ENCODE data around the gene VAV2. TPM values are rescaled to one million over a fixed set of nuclear protein-coding genes. Genes with fewer than 3 reads are reported as not detected.

VAV2 gene
- total RNA-seq, 1 experiment from 2014 or later = 9.7 TPM

- H2AFZ ChIP-seq (ENCODE audit: low read length) = no peak overlapping the region
- TF ChIP-seq EZH2phosphoT487 (IDR thresholded peaks at IDR 0.05; ENCODE audit: borderline replicate concordance, low read length) (no peak), EZH2 (IDR thresholded peaks at IDR 0.05; ENCODE audit: low read length, unreplicated experiment) (no peak)
- TF ChIP-seq, protein P1, sequence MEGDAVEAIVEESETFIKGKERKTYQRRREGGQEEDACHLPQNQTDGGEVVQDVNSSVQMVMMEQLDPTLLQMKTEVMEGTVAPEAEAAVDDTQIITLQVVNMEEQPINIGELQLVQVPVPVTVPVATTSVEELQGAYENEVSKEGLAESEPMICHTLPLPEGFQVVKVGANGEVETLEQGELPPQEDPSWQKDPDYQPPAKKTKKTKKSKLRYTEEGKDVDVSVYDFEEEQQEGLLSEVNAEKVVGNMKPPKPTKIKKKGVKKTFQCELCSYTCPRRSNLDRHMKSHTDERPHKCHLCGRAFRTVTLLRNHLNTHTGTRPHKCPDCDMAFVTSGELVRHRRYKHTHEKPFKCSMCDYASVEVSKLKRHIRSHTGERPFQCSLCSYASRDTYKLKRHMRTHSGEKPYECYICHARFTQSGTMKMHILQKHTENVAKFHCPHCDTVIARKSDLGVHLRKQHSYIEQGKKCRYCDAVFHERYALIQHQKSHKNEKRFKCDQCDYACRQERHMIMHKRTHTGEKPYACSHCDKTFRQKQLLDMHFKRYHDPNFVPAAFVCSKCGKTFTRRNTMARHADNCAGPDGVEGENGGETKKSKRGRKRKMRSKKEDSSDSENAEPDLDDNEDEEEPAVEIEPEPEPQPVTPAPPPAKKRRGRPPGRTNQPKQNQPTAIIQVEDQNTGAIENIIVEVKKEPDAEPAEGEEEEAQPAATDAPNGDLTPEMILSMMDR (conservative IDR thresholded peaks at IDR 0.05; ENCODE audit: low read depth, low read length) = no peak
- H3K4me2 ChIP-seq (ENCODE audit: low read length) = peak overlapping the region; percentile 83
- no TSS peak for BruUV-seq (replicated peaks)
- no peaks in the 10 kb centered on the region for H4K20me1 ChIP-seq (ENCODE audit: low read length)
- H3K9ac ChIP-seq (ENCODE audit: low read length) = peak overlapping the region; percentile 85
- peak overlapping the region; percentile 56; the same call in 1 of the 2 replicates for H3K4me3 ChIP-seq (ENCODE audit: low read length)
- ATAC-seq (no peak), DNase-seq (no peak)
- CTCF ChIA-PET = no interaction called here
- peaks cover 6% of the 10 kb centered on the region for H3F3A ChIP-seq (ENCODE audit: low read length, unreplicated experiment)
- no peaks in the 10 kb centered on the region for H3K36me3 ChIP-seq (ENCODE audit: low read depth, low read length)
- no peaks in the 10 kb centered on the region for H3K27me3 ChIP-seq (ENCODE audit: low read length)
- intact Hi-C loops (cut with micrococcal nuclease) = no loop called here
- no peaks in the 10 kb centered on the region for H3K9me3 ChIP-seq (ENCODE audit: low read length)
- POLR2A ChIA-PET (ENCODE audit: unreplicated experiment) = no interaction called here
- H3K4me1 ChIP-seq (ENCODE audit: insufficient read depth, low read length) = peaks cover 25% of the 10 kb centered on the region
- peak overlapping the region; percentile 100 for H3K27ac ChIP-seq (ENCODE audit: low read length)
- peaks cover 45% of the 10 kb centered on the region for H3K79me2 ChIP-seq (ENCODE audit: low read length)
- H3K9me2 ChIP-seq (replicated peaks; ENCODE audit: low read length) = no peaks in the 10 kb centered on the region
Measured at GRCh38 chr9:133873009-133873408, 119.1 kb downstream of the VAV2 start.

DNA sequence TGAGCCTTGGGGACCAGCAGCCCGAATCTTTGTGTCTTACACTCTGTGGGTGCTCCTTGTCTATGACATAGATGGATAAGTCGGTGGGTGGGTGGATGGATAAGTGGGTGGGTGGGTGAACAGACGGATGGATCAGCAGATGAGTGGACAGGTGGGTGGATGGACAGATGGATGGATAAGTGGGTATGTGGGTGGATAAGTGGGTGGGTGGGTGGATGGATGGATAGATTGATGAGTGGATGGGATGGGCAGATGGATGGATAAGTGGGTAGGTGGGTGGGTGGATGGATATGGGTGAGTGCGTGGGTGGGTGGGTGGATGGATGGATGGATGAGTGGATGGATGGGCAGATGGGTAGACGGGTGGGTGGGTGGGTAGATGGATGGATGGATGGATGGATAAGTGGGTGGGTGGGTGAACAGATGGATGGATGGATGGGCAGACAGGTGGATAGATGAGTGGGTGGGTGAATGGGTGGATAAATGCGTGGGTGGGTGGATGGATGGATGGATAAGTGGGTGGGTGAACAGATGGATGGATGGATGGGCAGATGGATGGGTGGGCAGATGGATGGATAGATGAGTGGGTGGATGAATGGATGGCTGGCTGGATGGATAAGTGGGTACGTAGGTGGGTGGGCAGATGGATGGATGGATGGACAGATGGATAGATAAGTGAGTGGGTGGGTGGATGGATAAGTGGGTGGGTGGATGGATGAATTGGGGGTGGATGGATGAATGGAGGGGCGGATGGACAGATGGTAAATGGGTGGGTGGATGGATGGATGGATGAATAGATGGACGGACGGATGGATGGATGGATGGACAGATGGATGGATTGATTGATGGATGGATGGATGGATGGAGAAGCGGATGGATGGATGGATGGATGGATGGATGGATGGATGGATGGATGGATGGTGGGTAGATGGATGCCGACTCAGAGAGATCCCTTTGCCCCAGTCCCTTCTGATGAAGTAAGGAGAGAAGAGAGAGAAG is 121.2 kb downstream of the VAV2 start:
- Histone ChIP-seq H3K9ac (ENCODE audit: low read length) (no peak overlapping the region), H3K9me3 (ENCODE audit: low read length) (no peaks in the 10 kb centered on the region), H3K79me2 (ENCODE audit: low read length) (peaks cover 39% of the 10 kb centered on the region), H3F3A (ENCODE audit: low read length, unreplicated experiment) (peaks cover 6% of the 10 kb centered on the region), H4K20me1 (ENCODE audit: low read length) (no peaks in the 10 kb centered on the region), H3K4me1 (ENCODE audit: insufficient read depth, low read length) (peaks cover 25% of the 10 kb centered on the region), H2AFZ (ENCODE audit: low read length) (no peak overlapping the region), H3K4me2 (ENCODE audit: low read length) (no peak overlapping the region), H3K4me3 (ENCODE audit: low read length) (no peak overlapping the region), H3K27ac (ENCODE audit: low read length) (no peak overlapping the region), H3K36me3 (ENCODE audit: low read depth, low read length) (no peaks in the 10 kb centered on the region), H3K9me2 (replicated peaks; ENCODE audit: low read length) (no peaks in the 10 kb centered on the region), H3K27me3 (ENCODE audit: low read length) (no peaks in the 10 kb centered on the region)
- POLR2A ChIA-PET (ENCODE audit: unreplicated experiment) = no interaction called here
- ATAC-seq (no peak), DNase-seq (no peak)
- intact Hi-C loops (cut with micrococcal nuclease) = no loop called here
- CTCF ChIA-PET = no interaction called here
- BruUV-seq (replicated peaks) = no TSS peak
- no peak for TF ChIP-seq EZH2 (IDR thresholded peaks at IDR 0.05; ENCODE audit: low read length, unreplicated experiment)
- TF ChIP-seq, protein P1 (conservative IDR thresholded peaks at IDR 0.05; ENCODE audit: low read depth, low read length) = no peak
